HepG2 (cell line): ENCODE results near the gene ATRAID. TPM values are rescaled to one million over a fixed set of nuclear protein-coding genes. Genes with fewer than 3 reads are reported as not detected.

ENCODE experiments used
- ATRX ChIP-seq: sonication (generic); formaldehyde crosslinking; IDR thresholded peaks from 2 replicates; pipeline ENCODE4 v1.4.0; 2020; ENCODE audit warnings: missing genetic modification reagents, borderline replicate concordance
- CCDC6 ChIP-seq: sonication (generic); formaldehyde crosslinking; IDR thresholded peaks from 2 replicates; pipeline ENCODE4 v1.8.1; 2022; ENCODE audit warnings: mild to moderate bottlenecking, missing genetic modification reagents, moderate library complexity
- CEBPB ChIP-seq: IDR thresholded peaks from 2 replicates; pipeline ENCODE4 v1.6.1; 2011; ENCODE audit warnings: low read depth, low read length, improper control_type of control experiment, borderline replicate concordance
- CHCHD3 ChIP-seq: sonication (generic); formaldehyde crosslinking; IDR thresholded peaks from 2 replicates; pipeline ENCODE4 v1.8.0; 2022; ENCODE audit warnings: mild to moderate bottlenecking, missing genetic modification reagents, moderate library complexity
- ERF ChIP-seq: IDR thresholded peaks from 2 replicates; pipeline ENCODE4 v1.6.1; 2018; ENCODE audit warnings: missing biosample characterization, missing genetic modification reagents
- HDAC2 ChIP-seq: sonication (generic); formaldehyde crosslinking; IDR thresholded peaks from 2 replicates; pipeline ENCODE4 v1.4.0; 2020; ENCODE audit warnings: missing genetic modification reagents
- MYC ChIP-seq: sonication (generic); formaldehyde crosslinking; IDR thresholded peaks from 2 replicates; pipeline ENCODE4 v1.9.0; 2021; ENCODE audit warnings: missing genetic modification reagents, borderline replicate concordance
- REXO4 ChIP-seq: sonication (generic); formaldehyde crosslinking; IDR thresholded peaks from 2 replicates; pipeline ENCODE4 v1.8.0; 2022; ENCODE audit warnings: missing genetic modification reagents, mild to moderate bottlenecking, borderline replicate concordance
- ZIK1 ChIP-seq: sonication (generic); formaldehyde crosslinking; IDR thresholded peaks from 2 replicates; pipeline ENCODE4 v1.5.0; 2020; ENCODE audit warnings: mild to moderate bottlenecking, low read depth, missing genetic modification reagents, borderline replicate concordance
- ZNF367 ChIP-seq: sonication (generic); formaldehyde crosslinking; IDR thresholded peaks from 2 replicates; pipeline ENCODE4 v1.4.0; 2020; ENCODE audit warnings: missing genetic modification reagents, borderline replicate concordance
- ZNF44 ChIP-seq: sonication (generic); formaldehyde crosslinking; IDR thresholded peaks from 2 replicates; pipeline ENCODE4 v1.5.1; 2020; ENCODE audit warnings: mild to moderate bottlenecking, missing genetic modification reagents
- ZNF772 ChIP-seq: sonication (generic); formaldehyde crosslinking; IDR thresholded peaks from 2 replicates; pipeline ENCODE4 v1.5.0; 2020; ENCODE audit warnings: mild to moderate bottlenecking, missing genetic modification reagents
- polyA plus RNA-seq, 8 experiments: library from polyadenylated mRNA; depleted of rRNA in 3 of 8; stranded (reverse) in 7 of 8; unstranded in 1 of 8; fragments of >200 nt; fragmentation: Illumina TruSeq in 4 of 8; extraction: Trizol in 4 of 8; gene quantifications; 2 replicates each; pipeline versions ENCODE4 v1.2.1 to v1.2.3, GENCODE V29; 2011 to 2016; ENCODE audit warnings: low read depth in 4 of 8, missing spikeins in 1 of 8, mixed read lengths in 1 of 8; ENCODE audit not compliant: insufficient read depth in 1 of 8
- total RNA-seq, 5 experiments: library from RNA; depleted of rRNA; stranded (reverse); fragments of >200 nt; fragmentation: Illumina TruSeq; extraction: Trizol; gene quantifications; 2 replicates each; pipeline ENCODE4 v1.2.3, GENCODE V29; 2016; ENCODE audit warnings: low read depth in 1 of 5
- TF ChIP-seq, protein P1 (sequence below): sonication (generic); formaldehyde crosslinking; IDR thresholded peaks from 2 replicates; pipeline ENCODE4 v1.4.0; 2020; ENCODE audit warnings: missing genetic modification reagents
- TF ChIP-seq, protein P2 (sequence below): sonication (generic); formaldehyde crosslinking; IDR thresholded peaks from 2 replicates; pipeline ENCODE4 v1.5.0; 2020; ENCODE audit warnings: missing genetic modification reagents
- TF ChIP-seq, protein P3 (sequence below): sonication (generic); formaldehyde crosslinking; IDR thresholded peaks from 2 replicates; pipeline ENCODE4 v1.4.0; 2020; ENCODE audit warnings: missing genetic modification reagents
- TF ChIP-seq, protein P4 (sequence below): sonication (generic); formaldehyde crosslinking; IDR thresholded peaks from 2 replicates; pipeline ENCODE4 v1.4.0; 2020; ENCODE audit warnings: missing genetic modification reagents
- TF ChIP-seq, protein P5 (sequence below): sonication (generic); formaldehyde crosslinking; IDR thresholded peaks from 2 replicates; pipeline ENCODE4 v1.9.0; 2021; ENCODE audit warnings: missing genetic modification reagents, mild to moderate bottlenecking, borderline replicate concordance
- TF ChIP-seq, protein P6 (sequence below): sonication (generic); formaldehyde crosslinking; IDR thresholded peaks from 2 replicates; pipeline ENCODE4 v1.9.0; 2021; ENCODE audit warnings: missing genetic modification reagents, mild to moderate bottlenecking, borderline replicate concordance

ATRAID gene
- total and polyA plus RNA-seq, 2 of the 13 experiments (the other 11 are each of a cell fraction or from before 2014, with no cell fraction given) = 207 to 382 TPM

DNA sequence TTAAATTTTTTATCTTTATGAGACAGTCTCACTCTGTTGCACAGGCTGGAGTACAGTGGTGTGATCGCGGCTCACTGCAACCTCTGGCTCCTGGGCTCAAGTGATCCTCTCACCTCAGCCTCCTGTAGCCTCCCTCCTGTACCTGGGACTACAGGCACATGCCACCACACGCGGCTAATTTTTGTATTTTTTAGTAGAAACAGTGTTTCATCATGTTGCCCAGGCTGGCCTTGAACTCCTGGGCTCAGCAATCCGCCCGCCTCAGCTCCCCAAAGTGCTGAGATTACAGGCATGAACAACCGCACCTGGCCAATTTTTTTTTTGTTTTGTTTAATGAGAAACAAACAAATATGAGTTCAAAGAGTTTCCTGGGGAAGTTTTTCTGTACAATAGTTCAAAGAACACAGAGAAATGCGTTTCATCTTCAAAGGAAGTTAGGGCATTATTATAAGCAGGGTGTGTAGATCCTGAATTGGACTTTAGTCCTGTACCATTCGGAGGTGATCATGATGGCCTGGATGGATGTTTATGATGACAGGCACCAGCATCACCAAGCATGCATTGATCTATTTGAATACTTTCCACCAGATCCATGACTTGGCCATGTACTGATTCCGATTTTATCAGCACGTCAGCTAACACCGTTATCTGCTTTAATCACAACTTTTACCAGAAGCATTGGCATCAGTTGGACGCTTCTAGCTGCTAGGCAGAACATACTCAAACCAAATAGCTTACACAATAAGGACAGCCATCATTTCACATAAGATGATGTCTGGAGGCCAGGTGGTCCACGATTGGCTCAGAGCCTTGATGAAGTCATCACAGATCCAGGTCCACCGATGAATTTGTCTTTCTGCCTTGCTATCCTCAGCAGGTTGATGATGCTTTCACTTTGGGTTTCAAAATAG lies 34.1 kb upstream of the ATRAID start (continued):
- no peak for TF ChIP-seq ZIK1 (CRISPR knock-in tag)
- TF ChIP-seq, protein P1, sequence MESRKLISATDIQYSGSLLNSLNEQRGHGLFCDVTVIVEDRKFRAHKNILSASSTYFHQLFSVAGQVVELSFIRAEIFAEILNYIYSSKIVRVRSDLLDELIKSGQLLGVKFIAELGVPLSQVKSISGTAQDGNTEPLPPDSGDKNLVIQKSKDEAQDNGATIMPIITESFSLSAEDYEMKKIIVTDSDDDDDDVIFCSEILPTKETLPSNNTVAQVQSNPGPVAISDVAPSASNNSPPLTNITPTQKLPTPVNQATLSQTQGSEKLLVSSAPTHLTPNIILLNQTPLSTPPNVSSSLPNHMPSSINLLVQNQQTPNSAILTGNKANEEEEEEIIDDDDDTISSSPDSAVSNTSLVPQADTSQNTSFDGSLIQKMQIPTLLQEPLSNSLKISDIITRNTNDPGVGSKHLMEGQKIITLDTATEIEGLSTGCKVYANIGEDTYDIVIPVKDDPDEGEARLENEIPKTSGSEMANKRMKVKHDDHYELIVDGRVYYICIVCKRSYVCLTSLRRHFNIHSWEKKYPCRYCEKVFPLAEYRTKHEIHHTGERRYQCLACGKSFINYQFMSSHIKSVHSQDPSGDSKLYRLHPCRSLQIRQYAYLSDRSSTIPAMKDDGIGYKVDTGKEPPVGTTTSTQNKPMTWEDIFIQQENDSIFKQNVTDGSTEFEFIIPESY = peak; percentile 68
- TF ChIP-seq CCDC6 = peak; percentile 23; the same call in 1 of the 2 replicates
- TF ChIP-seq CHCHD3 (CRISPR knock-in tag) = no peak
- TF ChIP-seq REXO4 (CRISPR knock-in tag) = no peak
- 0 out of 2 replicates have a peak, but pooled peaks have one; percentile 63 for TF ChIP-seq ZNF44
- TF ChIP-seq ATRX (CRISPR knock-in tag) = no peak
- TF ChIP-seq, protein P2, sequence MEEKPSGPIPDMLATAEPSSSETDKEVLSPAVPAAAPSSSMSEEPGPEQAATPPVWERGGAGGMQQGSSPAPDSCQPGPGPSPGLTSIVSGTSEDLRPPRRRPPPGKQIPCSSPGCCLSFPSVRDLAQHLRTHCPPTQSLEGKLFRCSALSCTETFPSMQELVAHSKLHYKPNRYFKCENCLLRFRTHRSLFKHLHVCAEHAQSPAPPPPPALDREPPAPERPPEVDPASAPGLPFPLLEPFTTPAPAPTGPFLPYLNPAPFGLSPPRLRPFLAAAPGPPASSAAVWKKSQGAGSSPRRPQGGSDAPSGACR (CRISPR knock-in tag) = no peak
- TF ChIP-seq ZNF772 (CRISPR knock-in tag) = peak; percentile 73; the same call in 1 of the 2 replicates
- peak; percentile 84; the same call in 1 of the 2 replicates for TF ChIP-seq MYC (CRISPR knock-in tag)
- TF ChIP-seq, protein P3, sequence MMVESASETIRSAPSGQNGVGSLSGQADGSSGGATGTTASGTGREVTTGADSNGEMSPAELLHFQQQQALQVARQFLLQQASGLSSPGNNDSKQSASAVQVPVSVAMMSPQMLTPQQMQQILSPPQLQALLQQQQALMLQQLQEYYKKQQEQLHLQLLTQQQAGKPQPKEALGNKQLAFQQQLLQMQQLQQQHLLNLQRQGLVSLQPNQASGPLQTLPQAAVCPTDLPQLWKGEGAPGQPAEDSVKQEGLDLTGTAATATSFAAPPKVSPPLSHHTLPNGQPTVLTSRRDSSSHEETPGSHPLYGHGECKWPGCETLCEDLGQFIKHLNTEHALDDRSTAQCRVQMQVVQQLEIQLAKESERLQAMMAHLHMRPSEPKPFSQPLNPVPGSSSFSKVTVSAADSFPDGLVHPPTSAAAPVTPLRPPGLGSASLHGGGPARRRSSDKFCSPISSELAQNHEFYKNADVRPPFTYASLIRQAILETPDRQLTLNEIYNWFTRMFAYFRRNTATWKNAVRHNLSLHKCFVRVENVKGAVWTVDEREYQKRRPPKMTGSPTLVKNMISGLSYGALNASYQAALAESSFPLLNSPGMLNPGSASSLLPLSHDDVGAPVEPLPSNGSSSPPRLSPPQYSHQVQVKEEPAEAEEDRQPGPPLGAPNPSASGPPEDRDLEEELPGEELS (CRISPR knock-in tag) = peak; percentile 99
- TF ChIP-seq CEBPB = peak; percentile 86
- TF ChIP-seq, protein P4, sequence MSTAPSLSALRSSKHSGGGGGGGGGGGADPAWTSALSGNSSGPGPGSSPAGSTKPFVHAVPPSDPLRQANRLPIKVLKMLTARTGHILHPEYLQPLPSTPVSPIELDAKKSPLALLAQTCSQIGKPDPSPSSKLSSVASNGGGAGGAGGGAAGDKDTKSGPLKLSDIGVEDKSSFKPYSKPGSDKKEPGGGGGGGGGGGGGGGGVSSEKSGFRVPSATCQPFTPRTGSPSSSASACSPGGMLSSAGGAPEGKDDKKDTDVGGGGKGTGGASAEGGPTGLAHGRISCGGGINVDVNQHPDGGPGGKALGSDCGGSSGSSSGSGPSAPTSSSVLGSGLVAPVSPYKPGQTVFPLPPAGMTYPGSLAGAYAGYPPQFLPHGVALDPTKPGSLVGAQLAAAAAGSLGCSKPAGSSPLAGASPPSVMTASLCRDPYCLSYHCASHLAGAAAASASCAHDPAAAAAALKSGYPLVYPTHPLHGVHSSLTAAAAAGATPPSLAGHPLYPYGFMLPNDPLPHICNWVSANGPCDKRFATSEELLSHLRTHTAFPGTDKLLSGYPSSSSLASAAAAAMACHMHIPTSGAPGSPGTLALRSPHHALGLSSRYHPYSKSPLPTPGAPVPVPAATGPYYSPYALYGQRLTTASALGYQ (CRISPR knock-in tag) = peak; percentile 98
- TF ChIP-seq, protein P5, sequence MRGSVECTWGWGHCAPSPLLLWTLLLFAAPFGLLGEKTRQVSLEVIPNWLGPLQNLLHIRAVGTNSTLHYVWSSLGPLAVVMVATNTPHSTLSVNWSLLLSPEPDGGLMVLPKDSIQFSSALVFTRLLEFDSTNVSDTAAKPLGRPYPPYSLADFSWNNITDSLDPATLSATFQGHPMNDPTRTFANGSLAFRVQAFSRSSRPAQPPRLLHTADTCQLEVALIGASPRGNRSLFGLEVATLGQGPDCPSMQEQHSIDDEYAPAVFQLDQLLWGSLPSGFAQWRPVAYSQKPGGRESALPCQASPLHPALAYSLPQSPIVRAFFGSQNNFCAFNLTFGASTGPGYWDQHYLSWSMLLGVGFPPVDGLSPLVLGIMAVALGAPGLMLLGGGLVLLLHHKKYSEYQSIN (CRISPR knock-in tag) = no peak
- TF ChIP-seq ZNF367 (CRISPR knock-in tag) = no peak
- TF ChIP-seq, protein P6, sequence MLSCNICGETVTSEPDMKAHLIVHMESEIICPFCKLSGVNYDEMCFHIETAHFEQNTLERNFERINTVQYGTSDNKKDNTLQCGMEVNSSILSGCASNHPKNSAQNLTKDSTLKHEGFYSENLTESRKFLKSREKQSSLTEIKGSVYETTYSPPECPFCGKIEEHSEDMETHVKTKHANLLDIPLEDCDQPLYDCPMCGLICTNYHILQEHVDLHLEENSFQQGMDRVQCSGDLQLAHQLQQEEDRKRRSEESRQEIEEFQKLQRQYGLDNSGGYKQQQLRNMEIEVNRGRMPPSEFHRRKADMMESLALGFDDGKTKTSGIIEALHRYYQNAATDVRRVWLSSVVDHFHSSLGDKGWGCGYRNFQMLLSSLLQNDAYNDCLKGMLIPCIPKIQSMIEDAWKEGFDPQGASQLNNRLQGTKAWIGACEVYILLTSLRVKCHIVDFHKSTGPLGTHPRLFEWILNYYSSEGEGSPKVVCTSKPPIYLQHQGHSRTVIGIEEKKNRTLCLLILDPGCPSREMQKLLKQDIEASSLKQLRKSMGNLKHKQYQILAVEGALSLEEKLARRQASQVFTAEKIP (CRISPR knock-in tag) = no peak
- peak; percentile 81 for TF ChIP-seq HDAC2 (CRISPR knock-in tag)
- TF ChIP-seq ERF (CRISPR knock-in tag) = peak; percentile 76
